Lung (tissue), 12 donors: ENCODE data around the gene ELL. TPM values are rescaled to one million over a fixed set of nuclear protein-coding genes. Genes with fewer than 3 reads are reported as not detected.

Experiments used
- ATAC-seq: fragments of 200-7000 bp; cut with Tn5 transposase; one replicate; pipeline ENCODE4 v1.9.1; 2020; ENCODE audit warnings: moderate number of reproducible peaks; ENCODE audit not compliant: insufficient read depth, low FRiP score
- DNase-seq, 3 donors: peaks; one replicate each; pipeline ENCODE4 v3.0.0-alpha.2; 2013 to 2017
- H3K27ac ChIP-seq, 2 donors: one replicate each; pipeline ENCODE4 v1.5.1; 2013; ENCODE audit warnings: mild to moderate bottlenecking in 2 of 2, moderate library complexity in 2 of 2, control low read depth in 1 of 2, inconsistent platforms in 1 of 2, low read depth in 1 of 2, low read length in 1 of 2
- H3K27me3 ChIP-seq, 3 donors: one replicate each; pipeline ENCODE4 v1.5.1; 2013; ENCODE audit warnings: low read length in 2 of 3; ENCODE audit not compliant: control insufficient read depth in 3 of 3, insufficient read depth in 3 of 3
- H3K36me3 ChIP-seq, 4 donors: one replicate each; pipeline ENCODE4 v1.5.1; 2013; ENCODE audit warnings: low read length in 4 of 4, mild to moderate bottlenecking in 1 of 4, moderate library complexity in 1 of 4; ENCODE audit not compliant: control insufficient read depth in 4 of 4, insufficient read depth in 4 of 4
- H3K4me1 ChIP-seq, 5 donors: one replicate each; pipeline ENCODE4 v1.5.1; 2013; ENCODE audit warnings: low read length in 5 of 5, mild to moderate bottlenecking in 2 of 5, moderate library complexity in 1 of 5; ENCODE audit not compliant: control insufficient read depth in 5 of 5, insufficient read depth in 5 of 5
- H3K4me3 ChIP-seq: one replicate; pipeline ENCODE4 v1.5.1; 2013; ENCODE audit warnings: mild to moderate bottlenecking, control low read depth, moderate library complexity
- H3K9ac ChIP-seq, 2 donors: one replicate each; pipeline ENCODE4 v1.5.1; 2013; ENCODE audit warnings: low read length in 2 of 2, control low read depth in 1 of 2; ENCODE audit not compliant: insufficient read depth in 1 of 2
- H3K9me3 ChIP-seq, 4 donors: one replicate each; pipeline ENCODE4 v1.5.1; 2013; ENCODE audit warnings: low read length in 3 of 4, mild to moderate bottlenecking in 1 of 4, moderate library complexity in 1 of 4; ENCODE audit not compliant: control insufficient read depth in 4 of 4, insufficient read depth in 3 of 4
- WGBS, 2 donors: extraction: QIAGEN DNeasy Blood & Tissue Kit; methylation state at CpG; one replicate each; pipeline ENCODE4 v1.1.7; 2013; 5-methylcytosine and 5-hydroxymethylcytosine counted together
- polyA plus RNA-seq, 2 donors: library from polyadenylated mRNA; stranded (reverse); fragments of 200-250 nt; gene quantifications; one replicate each; pipeline ENCODE4 v1.2.1, GENCODE V29; 2013
- total RNA-seq, 2 donors: library from RNA; depleted of rRNA in 1 of 2; stranded (reverse); fragments of >200 nt in 1 of 2; gene quantifications; one replicate each; pipeline ENCODE4 v1.2.1, GENCODE V29; 2014 to 2021
- TF ChIP-seq, protein P1 (sequence below): IDR thresholded peaks from 2 replicates; pipeline ENCODE4 v1.5.1; 2012; ENCODE audit warnings: mild to moderate bottlenecking; ENCODE audit errors: control extremely low read depth, extremely low read depth
- donor health status: control.
- donor health status: control.
- donor health status: Bipolar disorder and iron deficiency.
- donor health status: healthy.
- donor health status: DM: yes; HTN: yes; CAD: no.

Gene ELL
- total and polyA plus RNA-seq, 4 donors: 9.3 to 26.8 (median 20.7) TPM

DNA sequence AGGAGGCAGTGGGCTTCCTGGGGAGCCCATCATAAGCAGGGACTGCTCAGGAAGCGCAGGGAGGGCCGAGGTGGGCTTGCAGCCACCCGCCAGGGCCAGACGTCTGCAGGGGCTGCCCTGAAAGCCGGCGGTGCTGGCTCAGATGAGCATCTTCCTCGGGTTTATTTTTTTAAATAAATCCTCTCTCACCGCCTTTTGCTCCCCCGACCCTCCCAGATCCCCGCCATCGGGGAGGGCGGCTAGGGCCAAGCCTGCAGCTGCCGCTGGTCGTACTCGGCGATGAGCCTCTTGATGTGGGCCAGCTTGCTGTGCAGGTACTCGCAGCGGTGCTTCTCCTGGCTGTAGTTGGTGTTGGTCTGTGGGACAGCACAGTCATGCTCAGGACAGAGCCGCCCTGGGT is 77.4 kb downstream of the ELL start:
- DNase-seq (no peak), ATAC-seq (no peak)
- no peak overlapping the region for H3K27ac ChIP-seq
- no peak overlapping the region for H3K4me3 ChIP-seq
- H3K9me3 ChIP-seq: no peaks in the 10 kb centered on the region
- 88 to 94% methylated on average over 18 to 19 of the region's 19 CpGs for WGBS, 2 donors
- TF ChIP-seq, protein P1, sequence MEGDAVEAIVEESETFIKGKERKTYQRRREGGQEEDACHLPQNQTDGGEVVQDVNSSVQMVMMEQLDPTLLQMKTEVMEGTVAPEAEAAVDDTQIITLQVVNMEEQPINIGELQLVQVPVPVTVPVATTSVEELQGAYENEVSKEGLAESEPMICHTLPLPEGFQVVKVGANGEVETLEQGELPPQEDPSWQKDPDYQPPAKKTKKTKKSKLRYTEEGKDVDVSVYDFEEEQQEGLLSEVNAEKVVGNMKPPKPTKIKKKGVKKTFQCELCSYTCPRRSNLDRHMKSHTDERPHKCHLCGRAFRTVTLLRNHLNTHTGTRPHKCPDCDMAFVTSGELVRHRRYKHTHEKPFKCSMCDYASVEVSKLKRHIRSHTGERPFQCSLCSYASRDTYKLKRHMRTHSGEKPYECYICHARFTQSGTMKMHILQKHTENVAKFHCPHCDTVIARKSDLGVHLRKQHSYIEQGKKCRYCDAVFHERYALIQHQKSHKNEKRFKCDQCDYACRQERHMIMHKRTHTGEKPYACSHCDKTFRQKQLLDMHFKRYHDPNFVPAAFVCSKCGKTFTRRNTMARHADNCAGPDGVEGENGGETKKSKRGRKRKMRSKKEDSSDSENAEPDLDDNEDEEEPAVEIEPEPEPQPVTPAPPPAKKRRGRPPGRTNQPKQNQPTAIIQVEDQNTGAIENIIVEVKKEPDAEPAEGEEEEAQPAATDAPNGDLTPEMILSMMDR: no peak
- no peak overlapping the region for H3K9ac ChIP-seq
- peaks cover 2 to 61% (median 11%) of the 10 kb centered on the region in 4 donors for H3K36me3 ChIP-seq
- H3K4me1 ChIP-seq: peaks cover 0 to 15% (median 3%) of the 10 kb centered on the region in 5 donors
- H3K27me3 ChIP-seq: no peaks in the 10 kb centered on the region

DNA sequence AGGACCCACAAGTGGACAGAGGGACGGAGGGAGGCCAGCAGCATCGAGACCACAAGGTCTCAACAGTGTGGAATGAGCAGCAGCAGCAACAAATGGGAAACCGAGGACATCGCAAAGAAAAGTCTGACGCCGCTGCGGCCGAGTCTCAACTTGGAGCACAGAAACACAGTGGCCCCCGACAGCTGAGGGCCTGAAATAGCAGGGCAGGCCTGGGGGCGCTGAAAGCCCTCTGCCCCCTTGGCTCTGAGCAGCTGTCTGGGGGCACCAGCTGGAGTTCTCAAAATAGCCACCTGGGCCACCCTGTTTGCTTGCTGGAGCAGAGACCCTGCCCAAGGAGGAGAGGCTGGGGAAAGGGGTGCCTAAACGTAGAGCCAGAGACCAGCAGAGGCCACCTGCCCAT is 78.0 kb downstream of the ELL start:
- no peak overlapping the region for H3K9ac ChIP-seq
- ATAC-seq: no peak
- no peaks in the 10 kb centered on the region for H3K9me3 ChIP-seq
- H3K27me3 ChIP-seq: no peaks in the 10 kb centered on the region
- H3K36me3 ChIP-seq: peaks cover 2 to 54% (median 8%) of the 10 kb centered on the region in 4 donors
- peaks cover 0 to 16% (median 5%) of the 10 kb centered on the region in 5 donors for H3K4me1 ChIP-seq
- 94 to 95% methylated on average over 11 of the region's 11 CpGs for WGBS, 2 donors
- DNase-seq: no peak
- TF ChIP-seq, protein P1: no peak
- H3K4me3 ChIP-seq: no peak overlapping the region
- H3K27ac ChIP-seq: no peak overlapping the region

DNA sequence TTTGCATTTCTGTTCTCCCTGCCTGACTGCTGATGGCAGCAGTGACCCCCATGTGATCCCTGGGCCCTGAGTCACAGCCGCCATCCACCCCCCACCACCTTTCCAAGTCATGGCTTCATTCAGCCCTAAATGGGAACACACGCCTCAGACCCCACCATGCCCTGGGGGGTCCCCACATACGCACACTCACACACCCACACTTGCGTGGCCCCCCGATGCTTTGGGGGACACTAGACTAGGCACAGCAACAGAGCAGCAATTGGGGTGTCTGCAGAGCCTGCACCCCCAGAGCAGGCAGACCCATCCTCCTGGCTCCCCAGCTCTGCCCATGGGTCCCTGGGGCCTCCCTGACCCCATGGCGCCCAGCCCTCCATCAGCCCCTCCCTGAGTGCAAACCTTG is 78.5 kb downstream of the ELL start:
- DNase-seq (no peak), ATAC-seq (no peak)
- WGBS, 2 donors: 99 to 100% methylated on average over 6 of the region's 6 CpGs
- H3K36me3 ChIP-seq: peaks cover 2 to 50% (median 4%) of the 10 kb centered on the region in 4 donors
- no peaks in the 10 kb centered on the region for H3K27me3 ChIP-seq
- no peaks in the 10 kb centered on the region for H3K9me3 ChIP-seq
- no peak overlapping the region for H3K4me3 ChIP-seq
- TF ChIP-seq, protein P1: no peak
- H3K4me1 ChIP-seq: peaks cover 0 to 20% (median 8%) of the 10 kb centered on the region in 5 donors
- H3K27ac ChIP-seq: no peak overlapping the region
- no peak overlapping the region for H3K9ac ChIP-seq

DNA sequence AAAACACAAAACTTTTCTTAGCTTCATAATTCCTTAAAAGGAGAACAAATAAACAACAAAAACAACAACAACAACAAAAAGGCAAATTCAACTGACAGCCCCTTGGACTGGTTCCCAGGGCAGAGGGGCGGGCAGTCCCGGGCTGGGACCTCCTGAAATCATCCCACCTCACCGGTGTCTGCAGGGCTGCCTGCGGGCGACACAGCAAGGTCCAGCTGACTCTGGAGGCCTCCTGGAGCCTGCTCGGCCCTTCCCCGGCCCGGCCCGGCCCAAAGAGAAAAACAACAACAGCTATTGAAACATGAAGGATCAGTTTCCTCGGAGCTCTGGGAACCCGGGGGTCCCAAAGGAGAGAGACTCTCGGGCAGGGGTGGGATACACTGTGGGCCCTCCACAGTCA is 78.9 kb downstream of the ELL start:
- TF ChIP-seq, protein P1: no peak
- WGBS, 2 donors: 88 to 94% methylated on average over 12 of the region's 12 CpGs
- Histone ChIP-seq H3K9me3 (no peaks in the 10 kb centered on the region), H3K4me3 (no peak overlapping the region), H3K36me3 (peaks cover 0 to 47% (median 4%) of the 10 kb centered on the region in 4 donors), H3K27me3 (no peaks in the 10 kb centered on the region), H3K9ac (no peak overlapping the region), H3K27ac (no peak overlapping the region), H3K4me1 (peaks cover 0 to 21% (median 8%) of the 10 kb centered on the region in 5 donors)
- no peak for ATAC-seq
- DNase-seq: no peak
